Activated T-helper 9 cell treated with anti-CD3 and anti-CD28 coated beads, Interleukin-2, amount 50 U/mL, for 16 hours (primary cell): ENCODE results near the gene TTLL3.
"Not testable (repeated sequence)": the region's sequence is repeated elsewhere in the genome, so short reads cannot be mapped to it uniquely, and the experiment has no call there.

Experiments used
- DNase-seq: peaks from one replicate; pipeline ENCODE4 v3.0.0-alpha.2; 2020; ENCODE audit warnings: low read depth

The TTLL3 gene

DNA sequence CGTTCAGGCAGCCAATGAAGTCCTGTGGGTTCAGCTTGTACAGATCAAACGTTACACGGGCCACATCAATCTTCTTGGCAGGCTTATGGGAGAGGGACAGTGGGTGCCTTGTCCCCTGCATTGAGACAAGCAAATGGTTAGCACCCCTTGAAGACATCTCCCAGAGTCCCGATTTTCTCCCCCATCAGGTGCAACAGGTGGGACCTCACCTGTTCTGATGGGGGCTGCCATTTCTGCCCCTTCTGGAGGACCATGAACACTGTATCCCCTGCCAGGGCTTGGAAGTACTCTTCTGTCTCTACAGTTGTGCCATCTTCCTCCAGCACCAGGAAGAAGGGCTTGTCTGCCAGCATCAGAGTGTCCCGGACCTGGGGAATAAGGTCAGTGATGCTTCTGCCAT is 59.9 kb downstream of the TTLL3 start:
- DNase-seq: no peak

DNA sequence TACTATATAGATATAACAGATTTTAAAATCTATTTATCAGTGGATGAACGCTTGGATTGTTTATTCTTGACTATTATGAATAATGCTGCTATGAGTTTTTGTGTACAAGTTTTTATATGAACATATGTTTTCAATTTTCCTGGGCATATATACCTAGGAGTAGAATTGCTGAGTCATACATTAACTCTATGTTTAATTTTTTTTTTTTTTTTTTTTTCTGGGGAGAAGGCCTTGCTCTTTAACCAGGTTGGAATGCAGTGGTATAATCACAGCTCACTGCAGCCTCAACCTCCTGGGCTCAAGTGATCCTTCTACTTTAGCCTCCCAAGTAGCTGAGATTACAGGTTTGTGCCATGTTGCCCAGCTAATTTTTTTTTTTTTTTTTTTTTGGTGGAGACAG is 60.9 kb downstream of the TTLL3 start:
- no peak for DNase-seq

DNA sequence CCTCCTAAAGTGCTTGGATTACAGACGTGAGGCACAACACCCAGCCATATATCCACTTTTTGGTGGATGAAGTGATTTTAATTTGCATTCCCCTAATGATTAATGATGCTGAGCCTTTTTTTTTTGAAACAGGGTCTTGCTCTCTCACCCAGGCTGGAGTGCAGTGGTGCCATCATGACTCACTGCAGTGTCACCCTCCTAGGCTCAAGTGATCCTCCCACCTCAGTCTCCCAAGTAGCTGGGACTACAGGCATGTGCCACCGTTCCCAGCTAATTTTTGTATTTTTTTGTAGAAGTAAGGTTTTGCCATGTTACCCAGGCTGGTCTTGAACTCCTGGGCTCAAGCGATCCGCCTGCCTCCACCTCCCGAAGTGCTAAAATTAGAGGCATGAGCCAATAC is 62.0 kb downstream of the TTLL3 start:
- DNase-seq: not testable (repeated sequence)

DNA sequence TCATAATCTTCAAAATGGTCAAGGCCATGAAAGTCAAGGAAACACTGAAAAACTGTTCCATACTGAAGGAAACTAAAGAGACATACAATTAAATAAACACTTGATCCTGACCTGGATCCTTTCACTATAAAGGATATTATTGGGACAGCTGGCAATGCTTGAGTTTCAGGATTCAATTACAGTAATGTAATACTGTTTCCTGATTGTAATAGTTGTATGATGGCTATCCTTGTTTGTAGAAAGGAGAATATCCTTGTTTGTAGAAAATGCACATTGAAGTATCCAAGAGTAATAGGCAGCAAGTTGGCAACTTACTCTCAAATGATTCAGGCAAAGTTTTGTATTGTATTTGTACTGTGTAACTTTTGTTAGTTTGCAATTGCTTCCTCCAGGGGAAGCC is 65.4 kb downstream of the TTLL3 start:
- DNase-seq: no peak

DNA sequence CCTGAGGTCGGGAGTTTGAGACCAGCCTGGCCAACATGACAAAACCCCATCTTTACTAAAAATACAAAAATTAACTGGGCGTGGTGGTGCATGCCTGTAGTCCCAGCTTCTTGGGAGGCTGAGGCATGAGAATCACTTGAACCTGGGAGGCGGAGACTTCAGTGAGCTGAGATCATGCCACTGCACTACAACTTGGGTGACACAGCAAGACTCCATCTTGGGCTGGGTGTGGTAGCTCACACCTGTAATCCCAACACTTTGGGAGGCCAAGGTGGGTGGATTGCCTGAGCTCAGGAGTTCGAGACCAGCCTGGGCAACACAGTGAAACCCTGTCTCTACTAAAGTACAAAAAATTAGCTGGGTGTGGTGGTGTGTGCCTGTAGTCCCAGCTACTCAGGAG is 66.2 kb downstream of the TTLL3 start:
- DNase-seq: not testable (repeated sequence)

DNA sequence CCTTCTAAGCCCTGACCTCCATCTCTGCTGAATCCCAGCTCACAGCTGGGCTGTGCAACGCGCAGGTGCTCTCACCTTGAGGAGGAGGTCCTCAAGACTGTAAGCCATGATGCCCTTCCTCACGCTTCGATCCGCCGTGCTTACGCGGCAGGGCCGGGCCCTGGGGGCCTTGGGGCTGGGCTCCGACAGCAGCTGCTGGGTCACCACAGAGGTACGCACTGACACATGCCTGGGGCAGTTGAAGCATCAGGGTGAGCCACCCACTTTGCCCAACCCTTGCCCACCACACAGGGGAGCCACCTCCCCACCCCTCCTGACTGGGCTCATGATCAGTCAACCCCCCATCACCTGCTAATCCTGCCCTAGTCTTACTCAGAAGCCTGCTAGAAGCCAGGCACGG is 66.9 kb downstream of the TTLL3 start:
- DNase-seq: no peak

DNA sequence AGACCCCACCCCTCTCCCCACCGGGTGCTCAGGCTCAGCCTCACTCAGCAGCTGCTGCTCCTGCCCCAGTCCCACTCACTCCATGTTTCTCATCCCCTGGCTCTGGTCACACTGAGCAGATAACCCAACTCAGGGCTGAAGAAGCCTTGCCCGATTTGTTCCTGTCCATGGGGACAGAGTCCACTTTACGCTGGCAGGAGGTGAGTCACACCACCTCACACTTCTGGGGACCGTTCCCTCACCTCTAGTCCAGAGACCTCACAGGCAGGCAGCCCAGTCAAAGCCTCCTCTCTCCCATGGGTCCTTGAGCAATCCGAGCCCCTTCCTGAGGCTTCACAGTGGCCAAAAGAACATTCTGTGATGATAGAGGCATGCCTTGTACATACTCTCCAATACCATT is 68.6 kb downstream of the TTLL3 start:
- DNase-seq: no peak

DNA sequence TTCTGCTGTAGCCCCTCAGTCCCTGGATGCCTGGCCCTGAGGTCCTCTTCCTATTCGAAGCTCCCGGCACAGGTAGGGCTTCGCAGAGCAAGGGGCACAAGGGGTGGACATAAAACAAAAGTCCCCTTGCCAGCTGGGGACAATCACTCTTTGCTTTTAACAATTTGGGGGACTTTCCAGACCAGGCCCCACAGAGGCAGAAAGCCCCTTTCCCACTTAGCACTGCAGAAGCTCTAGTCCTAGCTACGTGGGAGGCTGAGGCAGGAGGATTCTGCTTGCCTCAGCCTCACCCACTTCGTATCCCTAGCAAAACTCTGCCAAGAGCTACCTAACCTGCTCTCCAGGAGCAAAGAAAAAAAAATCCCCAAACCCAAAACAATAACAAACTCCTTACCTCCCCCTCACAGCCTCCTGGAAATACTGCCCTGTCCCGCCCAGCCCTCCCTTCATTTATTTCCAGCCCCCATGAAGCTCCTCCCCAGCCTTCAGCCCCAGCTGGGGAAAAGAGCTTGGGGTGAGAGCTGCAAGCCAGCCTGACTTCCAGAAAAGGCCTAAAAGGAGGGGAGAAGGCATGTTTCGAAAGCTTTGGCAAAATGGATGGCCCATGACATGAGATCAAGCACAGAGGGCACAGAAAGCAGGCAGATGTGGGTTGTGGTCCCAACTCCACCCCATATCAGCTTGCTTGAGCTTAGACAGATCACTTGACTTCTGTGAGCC is 69.9 kb downstream of the TTLL3 start, which contains the start of gene CIDEC:
TSS of gene CIDEC (minus strand) at position 424 of the 720 bp plus-strand sequence. CDS start 1,767 bp downstream, outside the sequence.
- DNase-seq: no peak

DNA sequence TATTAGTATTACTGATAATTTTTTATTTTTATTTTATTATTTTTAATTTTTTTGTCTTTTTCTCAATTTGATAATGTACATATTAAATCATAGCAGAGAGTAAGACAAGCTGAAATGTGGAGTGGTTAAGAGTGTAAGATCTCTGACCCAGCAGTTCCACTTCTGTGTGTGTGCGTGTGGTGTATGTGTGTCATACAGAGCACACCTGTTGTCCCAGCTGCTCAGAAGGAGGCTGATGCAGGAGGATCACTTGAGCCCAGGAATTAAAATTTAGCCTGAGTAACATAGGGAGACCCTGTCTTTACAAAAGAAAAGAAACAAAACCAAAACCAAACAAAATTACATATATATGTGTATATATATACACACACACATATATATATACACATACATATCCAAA is 71.4 kb downstream of the TTLL3 start:
- DNase-seq: no peak

DNA sequence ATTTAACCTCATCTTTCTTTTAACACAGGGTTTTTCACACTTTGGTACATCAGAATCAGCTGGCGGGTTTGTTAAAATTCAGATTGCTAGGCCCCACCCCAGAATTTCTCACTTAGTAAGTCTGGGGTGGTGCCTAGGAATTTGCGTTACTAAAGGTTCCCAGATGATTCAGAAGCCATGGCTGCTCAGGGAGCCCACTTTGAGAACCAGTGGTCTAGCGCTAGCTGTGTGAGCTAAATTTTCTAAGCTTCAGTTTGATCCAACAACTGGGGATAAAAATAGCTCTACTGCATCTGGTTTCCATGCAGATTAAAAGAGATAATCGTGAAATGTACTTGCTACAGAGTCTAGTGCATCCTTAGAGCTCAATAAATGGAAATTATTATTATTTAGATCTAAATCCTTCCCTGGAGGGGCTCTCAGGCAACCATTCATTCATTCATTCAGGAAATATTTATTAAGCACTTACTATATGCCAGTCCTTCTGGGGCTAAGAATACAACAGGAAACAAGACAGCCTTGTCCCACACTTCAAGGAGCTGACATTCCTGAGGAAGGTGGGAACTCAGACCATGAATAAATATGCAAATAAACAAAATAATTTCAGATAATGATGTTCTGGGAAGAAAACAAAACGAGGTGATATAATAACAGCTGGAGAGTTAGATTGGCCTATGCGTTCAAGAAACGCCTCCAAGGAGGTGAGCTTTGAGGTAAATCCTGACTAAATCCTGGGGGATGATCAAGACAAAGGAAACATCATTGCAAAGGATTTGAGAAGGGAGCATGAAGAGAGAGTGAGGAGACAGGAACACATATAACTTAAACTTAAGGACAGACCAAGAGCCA is 73.9 kb downstream of the TTLL3 start:
- no peak for DNase-seq

DNA sequence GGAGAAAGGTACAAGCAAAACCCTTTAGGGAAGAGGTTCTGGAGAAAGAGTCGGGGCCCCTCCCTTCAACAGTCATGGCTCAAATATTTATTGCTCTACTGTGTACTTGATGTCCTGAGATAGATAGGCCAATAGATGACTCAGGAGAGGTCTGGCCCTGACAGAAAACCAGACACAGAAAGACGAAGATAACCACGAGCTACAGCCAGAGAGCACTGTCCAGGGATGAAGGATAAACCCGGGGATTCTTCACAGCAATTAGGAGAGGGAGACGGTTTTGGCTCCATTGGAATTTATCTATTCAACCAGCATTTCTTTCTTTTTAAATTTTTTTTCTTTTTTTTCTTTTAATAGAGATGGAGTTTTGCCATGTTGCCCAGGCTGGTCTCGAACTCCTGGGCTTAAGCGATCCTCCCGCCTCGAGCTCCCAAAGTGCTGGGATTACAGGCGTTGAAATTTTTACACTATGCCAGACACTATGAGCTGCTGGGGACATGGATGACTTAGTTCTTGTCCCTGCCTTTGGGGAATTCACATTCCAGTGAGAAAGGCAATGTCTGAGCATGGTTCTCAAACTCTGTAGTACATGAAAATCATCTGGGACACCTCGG is 74.6 kb downstream of the TTLL3 start:
- no peak for DNase-seq
